Rectal smooth muscle tissue (tissue), 1 donor: ENCODE data around the gene THSD4.

Experiments used
- H3K27ac ChIP-seq: one replicate; pipeline ENCODE4 v1.7.0; 2013; ENCODE audit warnings: low read depth, low read length, inconsistent platforms
- H3K27me3 ChIP-seq: one replicate; pipeline ENCODE4 v1.7.0; 2013; ENCODE audit warnings: low read length; ENCODE audit not compliant: control insufficient read depth, insufficient read depth
- H3K36me3 ChIP-seq: one replicate; pipeline ENCODE4 v1.7.0; 2013; ENCODE audit warnings: low read length; ENCODE audit not compliant: control insufficient read depth, insufficient read depth
- H3K4me1 ChIP-seq: one replicate; pipeline ENCODE4 v1.7.0; 2013; ENCODE audit warnings: low read length; ENCODE audit not compliant: control insufficient read depth, insufficient read depth
- H3K4me3 ChIP-seq: one replicate; pipeline ENCODE4 v1.7.0; 2013; ENCODE audit warnings: low read length
- H3K9ac ChIP-seq: one replicate; pipeline ENCODE4 v1.7.0; 2013; ENCODE audit warnings: low read length

Gene THSD4

DNA sequence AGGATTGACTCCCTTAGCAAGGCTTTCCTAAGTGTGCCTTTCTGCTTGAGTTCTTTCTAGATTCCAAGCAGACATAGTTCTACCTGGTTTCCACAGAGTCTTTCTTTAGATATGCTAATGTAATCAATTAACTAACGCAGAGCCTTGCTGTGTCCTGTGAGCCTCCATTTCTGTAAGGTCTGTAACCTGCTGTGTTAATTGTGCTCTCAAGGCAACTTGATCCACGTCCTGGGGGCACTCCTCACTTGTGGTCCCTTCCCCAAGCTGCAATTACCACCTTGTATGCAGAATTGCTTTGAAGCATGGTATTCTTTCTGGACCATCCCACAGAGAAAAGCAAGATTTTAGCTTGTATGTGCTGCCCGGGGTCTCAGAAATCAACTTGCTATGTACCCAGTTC is 29.5 kb upstream of the THSD4 start:
- no peaks in the 10 kb centered on the region for H3K36me3 ChIP-seq
- no peak overlapping the region for H3K9ac ChIP-seq
- no peaks in the 10 kb centered on the region for H3K4me1 ChIP-seq
- H3K27me3 ChIP-seq = no peaks in the 10 kb centered on the region
- no peak overlapping the region for H3K27ac ChIP-seq
- no peak overlapping the region for H3K4me3 ChIP-seq

DNA sequence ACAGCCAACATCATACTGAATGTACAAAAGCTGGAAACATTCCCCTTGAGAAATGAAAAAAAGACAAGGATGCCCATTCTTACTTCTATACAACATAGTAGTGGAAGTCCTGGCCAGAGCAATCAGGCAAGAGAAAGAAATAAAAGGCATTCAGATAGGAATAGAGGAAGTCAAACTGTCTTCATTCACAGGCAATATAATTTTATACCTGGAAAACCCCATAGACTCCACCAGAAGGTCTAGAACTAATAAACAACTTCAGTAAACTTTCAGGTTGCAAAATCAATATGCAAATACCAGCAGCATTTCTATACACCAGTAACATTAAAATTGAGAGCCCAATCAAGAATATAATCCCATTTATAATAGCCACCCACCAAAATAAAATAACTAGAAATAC is 27.1 kb upstream of the THSD4 start:
- Histone ChIP-seq H3K4me1 (no peaks in the 10 kb centered on the region), H3K27me3 (no peaks in the 10 kb centered on the region), H3K27ac (no peak overlapping the region), H3K4me3 (no peak overlapping the region), H3K9ac (no peak overlapping the region), H3K36me3 (no peaks in the 10 kb centered on the region)

DNA sequence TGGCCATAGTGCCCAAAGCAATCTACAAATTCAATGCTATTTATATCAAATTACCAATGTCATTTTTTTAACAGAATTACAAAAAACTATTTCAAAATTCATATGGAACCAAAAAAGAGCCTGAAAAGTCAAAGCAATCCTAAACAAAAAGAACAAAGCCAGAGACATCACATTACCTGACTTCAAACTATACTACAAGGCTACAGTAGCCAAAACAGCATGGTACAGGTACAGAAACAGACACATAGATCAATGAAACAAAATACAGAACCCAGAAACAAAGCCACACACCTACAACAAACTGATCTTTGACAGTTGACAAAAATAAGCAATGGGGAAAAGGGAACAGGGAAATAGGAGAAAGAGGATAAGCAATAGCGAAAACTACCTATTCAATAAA is 26.6 kb upstream of the THSD4 start:
- Histone ChIP-seq H3K27me3 (no peaks in the 10 kb centered on the region), H3K9ac (no peak overlapping the region), H3K36me3 (no peaks in the 10 kb centered on the region), H3K4me3 (no peak overlapping the region), H3K27ac (no peak overlapping the region), H3K4me1 (no peaks in the 10 kb centered on the region)

DNA sequence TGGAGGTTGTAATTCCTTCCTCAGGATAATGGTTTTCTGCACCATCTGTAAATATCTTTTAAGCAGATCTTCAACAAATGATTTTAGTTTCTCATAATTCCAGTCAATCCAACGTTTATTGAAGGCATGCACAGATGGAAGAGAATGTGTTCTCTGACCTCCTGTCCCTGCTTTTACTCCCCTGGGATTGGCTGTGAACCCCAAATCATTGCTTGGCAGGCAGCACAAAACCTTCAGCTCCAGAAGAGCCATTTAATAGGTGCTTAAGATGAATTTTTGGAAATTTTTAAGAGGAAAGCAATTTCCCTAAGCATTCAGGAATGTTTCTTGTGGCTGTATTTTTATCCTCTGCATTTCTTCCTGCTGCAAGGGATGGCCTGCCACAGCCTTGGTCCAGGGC is 25.5 kb upstream of the THSD4 start:
- Histone ChIP-seq H3K36me3 (no peaks in the 10 kb centered on the region), H3K4me3 (no peak overlapping the region), H3K27me3 (no peaks in the 10 kb centered on the region), H3K27ac (no peak overlapping the region), H3K9ac (no peak overlapping the region), H3K4me1 (no peaks in the 10 kb centered on the region)

DNA sequence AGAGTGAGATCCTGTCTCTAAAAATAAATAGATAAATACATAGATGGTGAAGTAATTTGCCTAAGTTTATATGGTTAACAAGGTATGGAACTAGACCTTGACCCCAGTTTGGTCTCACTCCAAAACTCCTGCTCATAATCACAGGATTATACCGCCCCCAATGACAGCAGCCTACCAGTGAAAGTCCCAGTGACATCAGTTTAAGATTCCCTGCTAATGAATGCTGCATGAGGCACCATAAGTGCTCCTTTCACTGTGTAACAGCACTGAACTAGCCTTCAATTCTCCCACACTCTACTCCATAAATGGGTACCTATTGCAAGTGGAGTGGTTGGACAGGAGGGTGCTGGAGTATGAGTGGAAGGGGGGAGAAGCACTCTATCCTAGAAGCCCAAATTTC is 23.7 kb upstream of the THSD4 start:
- H3K4me3 ChIP-seq = no peak overlapping the region
- no peaks in the 10 kb centered on the region for H3K27me3 ChIP-seq
- H3K9ac ChIP-seq = no peak overlapping the region
- no peak overlapping the region for H3K27ac ChIP-seq
- no peaks in the 10 kb centered on the region for H3K4me1 ChIP-seq
- no peaks in the 10 kb centered on the region for H3K36me3 ChIP-seq

DNA sequence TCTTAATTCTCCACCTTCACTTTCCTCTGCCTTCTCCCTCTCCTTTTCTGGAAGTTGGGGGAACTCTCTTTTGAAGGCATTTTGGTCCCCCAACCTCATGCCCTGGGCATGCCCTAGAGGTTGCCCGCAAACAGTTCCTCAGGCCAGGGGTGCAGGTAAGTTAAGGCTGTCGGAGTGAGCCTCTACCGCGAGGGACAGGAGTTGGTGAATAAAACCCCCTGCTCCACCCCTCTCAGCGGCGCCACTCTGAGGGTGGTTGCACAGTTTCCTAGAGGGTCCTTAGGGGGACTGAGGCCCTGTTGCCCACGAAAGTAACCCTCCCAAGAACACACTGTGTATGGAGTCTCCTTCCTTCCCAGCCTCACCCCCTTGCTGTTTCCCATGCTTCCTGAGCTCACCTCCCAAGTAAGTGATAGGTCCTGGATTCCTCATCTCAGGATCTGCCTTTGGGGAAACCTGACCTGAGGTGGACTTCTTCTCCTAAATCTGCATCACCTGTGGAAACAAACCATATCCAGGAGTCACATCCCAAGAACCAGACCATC is 23.1 kb upstream of the THSD4 start:
- H3K27me3 ChIP-seq = no peaks in the 10 kb centered on the region
- H3K4me3 ChIP-seq = no peak overlapping the region
- no peak overlapping the region for H3K27ac ChIP-seq
- H3K4me1 ChIP-seq = no peaks in the 10 kb centered on the region
- H3K9ac ChIP-seq = no peak overlapping the region
- no peaks in the 10 kb centered on the region for H3K36me3 ChIP-seq

DNA sequence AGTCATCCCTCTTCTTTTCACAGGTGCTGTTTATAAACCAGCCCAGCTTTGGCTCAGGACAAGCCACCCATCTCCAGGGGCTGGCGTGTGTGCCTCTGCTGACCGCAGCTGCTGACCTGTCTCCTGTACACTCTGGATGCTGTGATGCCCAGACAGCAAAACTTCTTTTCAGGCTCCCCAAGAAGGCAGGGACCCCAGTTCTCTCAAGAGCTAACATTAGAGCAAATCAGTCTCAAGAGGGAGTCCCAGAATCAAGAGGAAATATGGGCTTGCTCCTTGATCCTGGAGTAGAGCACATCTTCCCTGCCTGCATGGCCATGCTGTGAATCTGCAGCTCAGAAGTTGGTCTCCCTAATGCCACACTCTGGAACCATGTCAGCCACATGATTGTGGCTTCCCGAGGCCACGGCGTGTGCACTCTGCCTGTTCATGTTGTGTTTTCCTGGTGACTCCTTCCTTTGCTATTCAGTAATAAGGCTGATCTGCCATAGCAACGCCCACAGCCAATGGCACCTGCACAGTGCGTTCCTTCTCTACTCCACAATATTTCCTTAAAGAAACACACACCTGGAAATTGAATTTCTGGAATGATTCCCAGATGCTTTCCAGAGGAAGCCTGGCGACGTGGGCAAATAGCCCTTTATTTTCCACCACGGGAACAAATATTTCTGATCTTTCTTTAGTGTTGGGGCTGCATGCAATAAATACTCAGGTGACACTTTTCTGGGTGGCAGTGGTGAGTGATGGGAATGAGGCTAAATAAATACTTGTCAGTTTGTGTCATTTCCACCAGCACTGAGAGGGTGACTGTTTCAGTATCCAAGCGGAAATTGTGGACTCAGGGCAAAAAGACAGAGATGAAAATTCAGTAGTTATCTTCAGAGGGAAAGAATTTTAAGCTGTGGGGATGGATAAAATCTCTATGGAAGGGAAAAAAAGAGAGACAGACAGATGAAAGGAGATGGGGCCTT is 21.9 kb upstream of the THSD4 start:
- no peaks in the 10 kb centered on the region for H3K36me3 ChIP-seq
- H3K27me3 ChIP-seq = no peaks in the 10 kb centered on the region
- no peaks in the 10 kb centered on the region for H3K4me1 ChIP-seq
- H3K4me3 ChIP-seq = no peak overlapping the region
- no peak overlapping the region for H3K9ac ChIP-seq
- no peak overlapping the region for H3K27ac ChIP-seq

DNA sequence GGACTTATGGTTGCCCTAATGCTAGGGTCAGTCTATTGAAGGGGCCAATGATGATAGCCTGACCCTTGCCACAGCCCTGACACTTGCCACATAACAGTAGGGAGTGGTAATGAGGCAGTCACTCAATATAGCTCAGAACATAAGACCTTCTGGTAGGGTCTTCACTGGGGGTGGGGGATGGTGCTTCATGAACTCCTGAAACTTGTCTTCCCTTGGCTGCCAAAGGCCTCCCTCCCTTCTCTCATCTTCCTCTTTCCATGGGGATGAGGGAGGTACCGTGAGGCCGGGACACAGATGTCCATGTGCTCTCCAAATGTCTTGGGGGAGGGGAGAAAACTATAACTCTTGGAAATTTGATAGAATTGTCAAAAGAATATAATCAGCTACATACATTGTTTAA is 21.1 kb upstream of the THSD4 start:
- H3K4me3 ChIP-seq = no peak overlapping the region
- H3K4me1 ChIP-seq = no peaks in the 10 kb centered on the region
- H3K27me3 ChIP-seq = no peaks in the 10 kb centered on the region
- no peak overlapping the region for H3K9ac ChIP-seq
- H3K36me3 ChIP-seq = no peaks in the 10 kb centered on the region
- no peak overlapping the region for H3K27ac ChIP-seq

DNA sequence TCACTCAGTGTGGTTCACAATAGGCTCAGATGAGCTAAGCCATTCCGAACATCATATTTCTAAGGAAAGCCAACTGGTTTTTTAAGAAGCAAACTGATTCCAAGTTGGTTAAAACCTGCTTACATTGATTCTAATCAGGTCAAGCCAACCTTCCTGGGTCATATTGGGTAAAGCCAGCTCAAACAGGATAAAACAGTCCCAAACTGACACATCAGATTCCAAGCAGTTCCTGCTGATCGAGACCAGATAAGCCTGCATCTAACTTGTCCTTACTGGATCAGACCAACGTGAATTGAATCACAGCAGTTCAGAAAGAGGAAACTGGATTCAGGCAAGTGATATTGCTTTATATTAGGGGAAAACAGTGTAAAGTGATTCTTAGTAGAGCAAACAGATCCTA is 18.6 kb upstream of the THSD4 start:
- no peaks in the 10 kb centered on the region for H3K4me1 ChIP-seq
- no peaks in the 10 kb centered on the region for H3K36me3 ChIP-seq
- H3K27me3 ChIP-seq = no peaks in the 10 kb centered on the region
- H3K9ac ChIP-seq = no peak overlapping the region
- H3K4me3 ChIP-seq = no peak overlapping the region
- H3K27ac ChIP-seq = no peak overlapping the region

DNA sequence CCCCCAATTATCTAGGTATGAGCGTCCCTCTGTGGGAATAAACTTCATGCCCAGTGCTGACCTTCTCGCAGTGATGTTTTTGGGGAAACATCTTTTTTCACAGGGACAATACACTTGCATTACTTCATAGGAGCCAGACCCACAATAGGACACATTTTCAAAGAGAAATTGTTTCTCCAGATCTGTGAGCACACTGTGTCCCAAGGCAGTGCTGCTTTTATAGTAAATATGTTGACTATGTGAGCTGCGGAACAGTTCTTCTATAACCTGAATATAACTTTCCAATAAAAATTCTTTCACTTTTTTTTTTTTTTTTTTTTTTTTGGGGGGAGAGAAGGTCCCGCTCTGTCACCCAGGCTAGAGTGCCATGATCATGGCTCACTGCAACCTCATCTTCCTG is 17.4 kb upstream of the THSD4 start:
- H3K9ac ChIP-seq = no peak overlapping the region
- H3K4me3 ChIP-seq = no peak overlapping the region
- H3K36me3 ChIP-seq = no peaks in the 10 kb centered on the region
- no peaks in the 10 kb centered on the region for H3K27me3 ChIP-seq
- no peaks in the 10 kb centered on the region for H3K4me1 ChIP-seq
- no peak overlapping the region for H3K27ac ChIP-seq

DNA sequence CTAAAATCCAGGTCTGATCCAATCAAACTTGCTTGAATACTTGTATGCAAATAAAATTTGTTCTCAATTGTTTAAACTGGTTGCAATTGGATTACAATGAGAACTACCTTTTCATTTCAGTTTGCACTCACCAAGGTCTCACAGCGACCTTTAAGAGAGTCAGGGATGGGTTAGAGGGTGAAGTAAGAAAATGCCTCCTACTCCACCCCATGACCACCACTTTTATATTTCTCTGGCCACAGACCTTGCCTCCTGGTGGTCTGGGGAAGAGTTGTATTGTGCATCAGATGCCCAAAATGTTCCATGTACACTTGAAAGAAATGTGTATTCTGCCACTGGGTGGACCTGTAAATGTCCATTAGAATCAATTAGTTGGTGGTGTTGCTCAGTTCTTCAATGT is 16.4 kb upstream of the THSD4 start:
- no peaks in the 10 kb centered on the region for H3K27me3 ChIP-seq
- no peak overlapping the region for H3K9ac ChIP-seq
- H3K36me3 ChIP-seq = no peaks in the 10 kb centered on the region
- no peak overlapping the region for H3K4me3 ChIP-seq
- no peaks in the 10 kb centered on the region for H3K4me1 ChIP-seq
- no peak overlapping the region for H3K27ac ChIP-seq

DNA sequence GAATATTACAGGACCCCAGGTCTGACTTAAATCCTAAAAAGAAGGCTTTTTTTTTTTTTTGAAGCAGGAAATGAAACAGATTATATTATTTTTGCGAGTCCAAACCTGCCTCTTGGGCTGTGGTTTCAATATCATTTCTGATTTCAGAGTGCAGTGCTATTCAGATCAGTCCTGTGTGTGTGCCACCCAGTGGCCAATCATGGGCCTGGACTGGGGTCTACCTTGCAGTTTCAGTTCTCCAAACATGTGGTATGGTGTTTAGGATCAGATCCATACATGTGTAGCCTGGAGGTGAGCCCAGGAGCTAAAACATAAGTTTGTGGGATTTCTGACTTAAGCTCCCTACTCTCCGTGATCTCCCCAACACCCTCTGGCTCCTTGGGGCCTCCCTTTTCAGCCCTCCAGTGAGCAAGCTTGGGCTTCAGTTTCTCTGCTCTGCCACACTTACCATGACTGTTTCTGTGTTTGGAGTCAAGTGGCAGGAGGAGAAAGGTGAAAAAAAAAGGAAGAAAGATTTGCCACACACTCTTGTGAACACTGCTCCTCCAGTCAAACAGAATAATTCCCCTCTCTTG is 12.1 kb upstream of the THSD4 start:
- Histone ChIP-seq H3K4me3 (no peak overlapping the region), H3K9ac (no peak overlapping the region), H3K36me3 (no peaks in the 10 kb centered on the region), H3K27ac (no peak overlapping the region), H3K4me1 (no peaks in the 10 kb centered on the region), H3K27me3 (no peaks in the 10 kb centered on the region)

DNA sequence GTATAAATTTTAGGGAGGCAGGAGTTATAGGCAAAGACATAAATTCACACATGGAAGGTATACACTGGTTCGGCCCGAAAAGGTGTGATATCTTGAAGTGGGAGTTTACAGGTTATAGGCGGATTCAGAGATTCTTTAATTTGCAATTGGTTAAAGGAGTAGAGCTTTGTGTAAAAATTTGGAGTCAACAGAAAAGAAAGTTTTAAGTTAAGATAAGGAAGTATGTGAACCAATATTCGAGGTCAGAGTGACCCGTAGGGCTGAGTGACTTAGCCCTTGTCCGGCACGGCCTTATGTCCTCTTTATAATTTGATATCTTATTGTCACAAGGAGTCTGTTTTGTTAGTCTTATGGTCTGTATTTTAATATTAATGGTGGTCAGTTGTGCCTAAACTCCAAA is 10.6 kb upstream of the THSD4 start:
- H3K36me3 ChIP-seq = no peaks in the 10 kb centered on the region
- H3K4me3 ChIP-seq = no peak overlapping the region
- no peak overlapping the region for H3K27ac ChIP-seq
- H3K27me3 ChIP-seq = no peaks in the 10 kb centered on the region
- no peaks in the 10 kb centered on the region for H3K4me1 ChIP-seq
- no peak overlapping the region for H3K9ac ChIP-seq
